Lung (tissue), 12 donors: ENCODE measurements around the gene GRM4. TPM values are rescaled to one million over a fixed set of nuclear protein-coding genes. Genes with fewer than 3 reads are reported as not detected.

Experiments
- ATAC-seq: fragments of 200-7000 bp; cut with Tn5 transposase; one replicate; pipeline ENCODE4 v1.9.1; 2020; ENCODE audit warnings: moderate number of reproducible peaks; ENCODE audit not compliant: insufficient read depth, low FRiP score
- DNase-seq, 3 donors: peaks; one replicate each; pipeline ENCODE4 v3.0.0-alpha.2; 2013 to 2017
- H3K27ac ChIP-seq, 2 donors: one replicate each; pipeline ENCODE4 v1.5.1; 2013; ENCODE audit warnings: mild to moderate bottlenecking in 2 of 2, moderate library complexity in 2 of 2, control low read depth in 1 of 2, inconsistent platforms in 1 of 2, low read depth in 1 of 2, low read length in 1 of 2
- H3K27me3 ChIP-seq, 3 donors: one replicate each; pipeline ENCODE4 v1.5.1; 2013; ENCODE audit warnings: low read length in 2 of 3; ENCODE audit not compliant: control insufficient read depth in 3 of 3, insufficient read depth in 3 of 3
- H3K36me3 ChIP-seq, 4 donors: one replicate each; pipeline ENCODE4 v1.5.1; 2013; ENCODE audit warnings: low read length in 4 of 4, mild to moderate bottlenecking in 1 of 4, moderate library complexity in 1 of 4; ENCODE audit not compliant: control insufficient read depth in 4 of 4, insufficient read depth in 4 of 4
- H3K4me1 ChIP-seq, 5 donors: one replicate each; pipeline ENCODE4 v1.5.1; 2013; ENCODE audit warnings: low read length in 5 of 5, mild to moderate bottlenecking in 2 of 5, moderate library complexity in 1 of 5; ENCODE audit not compliant: control insufficient read depth in 5 of 5, insufficient read depth in 5 of 5
- H3K4me3 ChIP-seq: one replicate; pipeline ENCODE4 v1.5.1; 2013; ENCODE audit warnings: mild to moderate bottlenecking, control low read depth, moderate library complexity
- H3K9ac ChIP-seq, 2 donors: one replicate each; pipeline ENCODE4 v1.5.1; 2013; ENCODE audit warnings: low read length in 2 of 2, control low read depth in 1 of 2; ENCODE audit not compliant: insufficient read depth in 1 of 2
- H3K9me3 ChIP-seq, 4 donors: one replicate each; pipeline ENCODE4 v1.5.1; 2013; ENCODE audit warnings: low read length in 3 of 4, mild to moderate bottlenecking in 1 of 4, moderate library complexity in 1 of 4; ENCODE audit not compliant: control insufficient read depth in 4 of 4, insufficient read depth in 3 of 4
- CTCF ChIP-seq: IDR thresholded peaks from 2 replicates; pipeline ENCODE4 v1.5.1; 2012; ENCODE audit warnings: mild to moderate bottlenecking; ENCODE audit errors: control extremely low read depth, extremely low read depth
- WGBS, 2 donors: extraction: QIAGEN DNeasy Blood & Tissue Kit; methylation state at CpG; one replicate each; pipeline ENCODE4 v1.1.7; 2013; 5-methylcytosine and 5-hydroxymethylcytosine counted together
- polyA plus RNA-seq, 2 donors: library from polyadenylated mRNA; stranded (reverse); fragments of 200-250 nt; gene quantifications; one replicate each; pipeline ENCODE4 v1.2.1, GENCODE V29; 2013
- total RNA-seq, 2 donors: library from RNA; depleted of rRNA in 1 of 2; stranded (reverse); fragments of >200 nt in 1 of 2; gene quantifications; one replicate each; pipeline ENCODE4 v1.2.1, GENCODE V29; 2014 to 2021
- donor health status: control.
- donor health status: control.
- donor health status: Bipolar disorder and iron deficiency.
- donor health status: healthy.
- donor health status: DM: yes; HTN: yes; CAD: no.

The GRM4 gene
- total and polyA plus RNA-seq, 4 donors = 0.02 to 0.34 (median 0.09) TPM

DNA sequence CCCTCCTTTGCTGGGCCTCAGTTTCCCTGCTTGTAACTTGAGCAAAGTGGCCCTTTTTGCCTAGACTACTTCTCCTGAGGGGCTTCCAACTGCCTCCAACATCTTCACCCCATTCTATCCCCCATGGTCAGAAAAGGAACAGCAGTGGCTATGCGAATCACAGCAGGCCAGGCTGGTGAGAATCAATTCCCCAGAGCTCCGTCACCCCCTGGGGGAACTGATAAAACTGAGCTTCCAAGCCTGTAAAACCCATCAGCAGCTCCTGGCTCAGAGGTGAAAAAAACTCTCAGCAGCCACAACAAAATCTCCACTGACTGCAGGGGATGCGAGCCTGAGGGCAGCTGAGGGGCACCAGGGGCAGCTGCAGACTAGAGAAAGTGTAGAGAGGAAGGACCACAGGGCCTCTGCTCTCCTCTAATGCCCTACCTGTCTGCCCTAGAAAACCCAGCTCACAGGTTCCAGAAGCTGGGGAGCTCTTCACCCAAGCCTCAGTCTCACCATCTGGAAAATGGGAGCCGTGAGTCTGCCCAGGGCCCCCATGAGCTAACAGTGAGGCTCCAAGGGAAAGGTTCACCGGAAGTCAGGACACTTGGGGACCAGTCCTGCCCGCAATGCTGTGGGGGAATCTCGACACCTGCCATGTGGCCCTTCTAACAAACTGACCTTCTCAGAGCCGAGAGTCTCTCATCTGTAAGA is 120.6 kb downstream of the GRM4 start:
- H3K4me1 ChIP-seq = peaks cover 0 to 15% (median 0%) of the 10 kb centered on the region in 5 donors
- ATAC-seq = no peak
- H3K9ac ChIP-seq = no peak overlapping the region
- no peak overlapping the region for H3K27ac ChIP-seq
- no peaks in the 10 kb centered on the region for H3K36me3 ChIP-seq
- peaks cover 0 to 6% (median 0%) of the 10 kb centered on the region in 4 donors for H3K9me3 ChIP-seq
- WGBS, 2 donors = 82 to 85% methylated on average over 8 of the region's 8 CpGs
- H3K4me3 ChIP-seq = no peak overlapping the region
- peak in 1 of 3 donors; percentile 11 for DNase-seq
- no peaks in the 10 kb centered on the region for H3K27me3 ChIP-seq
- no peak for TF ChIP-seq CTCF

GRCh38 chr6:34022873-34023255 is 123.0 kb downstream of the GRM4 start:
- ATAC-seq = no peak
- WGBS, 2 donors = 83 to 85% methylated on average over 9 of the region's 9 CpGs

GRCh38 chr6:34022250-34022872 is 123.5 kb downstream of the GRM4 start:
- TF ChIP-seq CTCF = no peak
- 65 to 71% methylated on average over 22 of the region's 22 CpGs for WGBS, 2 donors
- Histone ChIP-seq H3K27me3 (no peaks in the 10 kb centered on the region), H3K9ac (no peak overlapping the region), H3K9me3 (peaks cover 0 to 6% (median 0%) of the 10 kb centered on the region in 4 donors), H3K36me3 (no peaks in the 10 kb centered on the region), H3K4me1 (peaks cover 0 to 15% (median 0%) of the 10 kb centered on the region in 5 donors), H3K4me3 (no peak overlapping the region), H3K27ac (no peak overlapping the region)
- ATAC-seq = no peak
- no peak for DNase-seq

More at GRCh38 chr6:34022873-34023255, 123.0 kb downstream of the GRM4 start:
- Histone ChIP-seq H3K36me3 (no peaks in the 10 kb centered on the region), H3K4me3 (no peak overlapping the region), H3K4me1 (peaks cover 0 to 15% (median 0%) of the 10 kb centered on the region in 5 donors), H3K27ac (no peak overlapping the region), H3K27me3 (no peaks in the 10 kb centered on the region), H3K9ac (no peak overlapping the region), H3K9me3 (peaks cover 0 to 6% (median 0%) of the 10 kb centered on the region in 4 donors)
- TF ChIP-seq CTCF = no peak
- no peak for DNase-seq
